Tibial artery (tissue), 4 donors: ENCODE results near the gene TMEM256.

Experiments
- DNase-seq, 2 donors: peaks; one replicate each; pipeline ENCODE4 v3.0.0-alpha.2; 2019
- H3K27ac ChIP-seq, 2 donors: fragments of 200-600 bp; sonication (generic) in 1 of 2; 1 replicate in 1 of 2; 2 replicates in 1 of 2; pipeline ENCODE4 v1.5.1; 2018 to 2019; ENCODE audit warnings: mild to moderate bottlenecking in 1 of 2
- H3K27me3 ChIP-seq, 2 donors: fragments of 200-600 bp; sonication (generic) in 1 of 2; one replicate each; pipeline versions ENCODE4 v1.5.1 to v1.6.0; 2016 to 2019
- H3K36me3 ChIP-seq, 3 donors: fragments of 200-600 bp; sonication (generic) in 2 of 3; one replicate each; pipeline ENCODE4 v1.5.1; 2016 to 2019; ENCODE audit warnings: mild to moderate bottlenecking in 2 of 3
- H3K4me1 ChIP-seq, 4 donors: fragments of 200-600 bp; sonication (generic) in 2 of 4; 1 replicate in 3 of 4; 2 replicates in 1 of 4; pipeline ENCODE4 v1.5.1; 2016 to 2019
- H3K4me3 ChIP-seq, 2 donors: fragments of 200-600 bp; sonication (generic) in 1 of 2; 1 replicate in 1 of 2; 2 replicates in 1 of 2; pipeline ENCODE4 v1.5.1; 2018 to 2019; ENCODE audit warnings: mild to moderate bottlenecking in 2 of 2
- H3K9me3 ChIP-seq, 3 donors: fragments of 200-600 bp; sonication (generic) in 1 of 3; one replicate each; pipeline ENCODE4 v1.5.1; 2016 to 2019
- CTCF ChIP-seq, 2 experiments: fragments of 200-600 bp in 1 of 2; fragments of 450-650 bp in 1 of 2; IDR thresholded peaks; one replicate each; pipeline ENCODE4 v1.5.1; 2017 to 2019; ENCODE audit warnings: antibody characterized with exemption in 2 of 2, mild to moderate bottlenecking in 1 of 2, moderate library complexity in 1 of 2
- intact Hi-C: fragments of 100-400 bp; cut with DNase I; formaldehyde crosslinking; loops from one replicate; pipeline ENCODE4 v1.15.0; 2023; ENCODE audit warnings: low total_unique reads

Gene TMEM256

GRCh38 chr17:7403977-7404736 is at the start of gene TMEM256:
Gene TMEM256, minus strand, starts transcription at chr17:7404097. Its CDS starts 13 bp downstream, at chr17:7404084.
- Histone ChIP-seq H3K9me3 (no peaks in the 10 kb centered on the region), H3K36me3 (peaks cover under 1 to 11% (median 2%) of the 10 kb centered on the region in 3 donors), H3K4me1 (peaks cover 0 to 33% (median 24%) of the 10 kb centered on the region in 4 donors), H3K27me3 (no peaks in the 10 kb centered on the region), H3K4me3 (peak within 1 kb of the TSS; percentile 61 to 74), H3K27ac (peak within 1 kb of the TSS; percentile 90)
- TF ChIP-seq CTCF (IDR thresholded peaks at IDR 0.05) = peak in 1 of 2 experiments; percentile 34
- intact Hi-C loops = no loop called here
- peak; percentile 99 to 100 for DNase-seq

GRCh38 chr17:7448461-7448860 is 44.6 kb upstream of the TMEM256 start:
- DNase-seq = no peak
- Histone ChIP-seq H3K36me3 (no peaks in the 10 kb centered on the region), H3K27me3 (peaks cover 2 to 31% of the 10 kb centered on the region in 2 donors), H3K4me3 (no peak overlapping the region), H3K27ac (no peak overlapping the region), H3K9me3 (no peaks in the 10 kb centered on the region), H3K4me1 (peaks cover 5 to 26% (median 16%) of the 10 kb centered on the region in 4 donors)
- intact Hi-C loops = no loop called here
- TF ChIP-seq CTCF (IDR thresholded peaks at IDR 0.05) = no peak

- peak overlapping the region; percentile 35 to 45 for H3K4me3 ChIP-seq
- TF ChIP-seq CTCF (IDR thresholded peaks at IDR 0.05) = no peak
- no peak overlapping the region for H3K27ac ChIP-seq
- no peaks in the 10 kb centered on the region for H3K36me3 ChIP-seq
- peaks cover 2 to 43% of the 10 kb centered on the region in 2 donors for H3K27me3 ChIP-seq
- DNase-seq = no peak
- no peaks in the 10 kb centered on the region for H3K9me3 ChIP-seq
- peaks cover 5 to 31% (median 21%) of the 10 kb centered on the region in 4 donors for H3K4me1 ChIP-seq
- intact Hi-C loops = no loop called here
These were observed 41.7 kb upstream of the TMEM256 start for GRCh38 chr17:7445619-7445968.

GRCh38 chr17:7444682-7445618 is 41.1 kb upstream of the TMEM256 start, which contains the start of gene CHRNB1:
Gene CHRNB1, plus strand, starts transcription at chr17:7445061. Its CDS starts 67 bp downstream, at chr17:7445128.
- Histone ChIP-seq H3K36me3 (no peaks in the 10 kb centered on the region), H3K9me3 (no peaks in the 10 kb centered on the region), H3K27ac (peak within 1 kb of the TSS in 1 of 2 donors; percentile 21), H3K27me3 (peaks cover 3 to 50% of the 10 kb centered on the region in 2 donors), H3K4me3 (peak within 1 kb of the TSS; percentile 35 to 45), H3K4me1 (peaks cover 5 to 38% (median 28%) of the 10 kb centered on the region in 4 donors)
- peak; percentile 64 to 75 for DNase-seq
- intact Hi-C loops = no loop called here
- peak in 1 of 2 experiments; percentile 6 for TF ChIP-seq CTCF (IDR thresholded peaks at IDR 0.05)
